ENCODE results near the gene CTIF. TPM values are rescaled to one million over a fixed set of nuclear protein-coding genes. Genes with fewer than 3 reads are reported as not detected.

CTIF gene
- total and polyA plus RNA-seq, 10 donors, result 5.2 to 39.2 (median 18.5) TPM

GRCh38 chr18:48656176-48656575 lies 117.3 kb downstream of the CTIF start:
- H3K36me3 ChIP-seq, result no peaks in the 10 kb centered on the region
- no peaks in the 10 kb centered on the region for H3K27me3 ChIP-seq (replicated peaks in 1 of 7)
- DNase-seq, result no peak
- intact Hi-C loops (cut with DNase I; ENCODE audit: low total_unique reads), result no loop called here
- H3K27ac ChIP-seq, result no peak overlapping the region
- H3K9me3 ChIP-seq, result no peaks in the 10 kb centered on the region
- WGBS, 5 donors, result 82 to 93% (median 87%) methylated on average over 2 of the region's 2 CpGs
- H3K4me3 ChIP-seq, result no peak overlapping the region
- no peak for TF ChIP-seq CTCF (IDR thresholded peaks at IDR 0.05 in 8 of 11, conservative IDR thresholded peaks at IDR 0.05 in 3 of 11)
- no peak for TF ChIP-seq POLR2A (IDR thresholded peaks at IDR 0.05)
- no peak for TF ChIP-seq POLR2AphosphoS5 (IDR thresholded peaks at IDR 0.05)
- H3K4me1 ChIP-seq, result peaks cover 0 to 14% (median 3%) of the 10 kb centered on the region in 6 donors

- TF ChIP-seq CTCF (IDR thresholded peaks at IDR 0.05 in 8 of 11, conservative IDR thresholded peaks at IDR 0.05 in 3 of 11), result no peak
- TF ChIP-seq POLR2A (IDR thresholded peaks at IDR 0.05), result no peak
- TF ChIP-seq POLR2AphosphoS5 (IDR thresholded peaks at IDR 0.05), result no peak
- Histone ChIP-seq H3K9me3 (no peaks in the 10 kb centered on the region), H3K4me3 (no peak overlapping the region), H3K27me3 (replicated peaks in 1 of 7) (no peaks in the 10 kb centered on the region), H3K27ac (no peak overlapping the region), H3K36me3 (no peaks in the 10 kb centered on the region), H3K4me1 (peaks cover 0 to 15% (median 3%) of the 10 kb centered on the region in 6 donors)
- WGBS, 5 donors, result 66 to 79% (median 69%) methylated on average over 3 of the region's 3 CpGs
- DNase-seq, result no peak
- intact Hi-C loops (cut with DNase I; ENCODE audit: low total_unique reads), result no loop called here
Observed at GRCh38 chr18:48656582-48656981, 117.8 kb downstream of the CTIF start.

GRCh38 chr18:48657447-48658120 lies 118.8 kb downstream of the CTIF start:
- TF ChIP-seq CTCF (IDR thresholded peaks at IDR 0.05 in 8 of 11, conservative IDR thresholded peaks at IDR 0.05 in 3 of 11) (no peak), POLR2A (IDR thresholded peaks at IDR 0.05) (no peak), POLR2AphosphoS5 (IDR thresholded peaks at IDR 0.05) (no peak)
- no peaks in the 10 kb centered on the region for H3K9me3 ChIP-seq
- WGBS, 5 donors, result 62 to 81% (median 71%) methylated on average over 9 of the region's 9 CpGs
- no peaks in the 10 kb centered on the region for H3K27me3 ChIP-seq (replicated peaks in 1 of 7)
- no peak for DNase-seq
- intact Hi-C loops (cut with DNase I; ENCODE audit: low total_unique reads), result no loop called here
- H3K27ac ChIP-seq, result no peak overlapping the region
- no peak overlapping the region for H3K4me3 ChIP-seq
- H3K36me3 ChIP-seq, result no peaks in the 10 kb centered on the region
- H3K4me1 ChIP-seq, result peaks cover 0 to 25% (median 7%) of the 10 kb centered on the region in 6 donors

- Histone ChIP-seq H3K36me3 (no peaks in the 10 kb centered on the region), H3K4me3 (no peak overlapping the region), H3K9me3 (no peaks in the 10 kb centered on the region), H3K27ac (no peak overlapping the region), H3K27me3 (replicated peaks in 1 of 7) (no peaks in the 10 kb centered on the region), H3K4me1 (peaks cover 0 to 32% (median 7%) of the 10 kb centered on the region in 6 donors)
- TF ChIP-seq CTCF (IDR thresholded peaks at IDR 0.05 in 8 of 11, conservative IDR thresholded peaks at IDR 0.05 in 3 of 11) (no peak), POLR2AphosphoS5 (IDR thresholded peaks at IDR 0.05) (no peak), POLR2A (IDR thresholded peaks at IDR 0.05) (no peak)
- 70 to 90% (median 75%) methylated on average over 5 of the region's 5 CpGs for WGBS, 5 donors
- intact Hi-C loops (cut with DNase I; ENCODE audit: low total_unique reads), result no loop called here
- no peak for DNase-seq
Observed at GRCh38 chr18:48658721-48659120, 119.9 kb downstream of the CTIF start.
